CD4-positive, alpha-beta T cell treated with Interleukin-6 for 4 hours (primary cell): ENCODE measurements around the gene TST.
"Not testable (repeated sequence)": the region's sequence is repeated elsewhere in the genome, so short reads cannot be mapped to it uniquely, and the experiment has no call there.

Experiments used
- DNase-seq: peaks from one replicate; pipeline ENCODE4 v3.0.0-alpha.2; 2020; ENCODE audit warnings: mixed read lengths

Gene TST

DNA sequence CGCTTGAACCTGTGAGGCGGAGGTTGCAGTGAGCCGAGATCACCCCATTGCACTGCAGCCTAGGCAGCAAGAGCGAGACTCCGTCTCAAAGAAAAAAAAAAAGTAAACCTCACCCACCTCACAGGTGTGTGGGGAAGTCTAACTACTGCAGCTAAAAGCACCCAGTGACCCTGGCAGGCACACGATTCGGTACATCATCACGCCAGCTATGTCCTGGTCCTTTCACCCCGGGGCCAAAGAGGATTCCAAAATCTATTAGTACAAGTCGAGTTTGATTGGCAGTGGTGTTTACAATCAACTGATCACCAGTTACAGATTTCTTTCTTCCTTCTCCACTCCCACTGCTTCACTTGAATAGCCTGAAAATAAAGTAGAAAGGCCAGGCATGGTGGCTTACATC, 6.3 kb downstream of the TST start:
- DNase-seq, result no peak

DNA sequence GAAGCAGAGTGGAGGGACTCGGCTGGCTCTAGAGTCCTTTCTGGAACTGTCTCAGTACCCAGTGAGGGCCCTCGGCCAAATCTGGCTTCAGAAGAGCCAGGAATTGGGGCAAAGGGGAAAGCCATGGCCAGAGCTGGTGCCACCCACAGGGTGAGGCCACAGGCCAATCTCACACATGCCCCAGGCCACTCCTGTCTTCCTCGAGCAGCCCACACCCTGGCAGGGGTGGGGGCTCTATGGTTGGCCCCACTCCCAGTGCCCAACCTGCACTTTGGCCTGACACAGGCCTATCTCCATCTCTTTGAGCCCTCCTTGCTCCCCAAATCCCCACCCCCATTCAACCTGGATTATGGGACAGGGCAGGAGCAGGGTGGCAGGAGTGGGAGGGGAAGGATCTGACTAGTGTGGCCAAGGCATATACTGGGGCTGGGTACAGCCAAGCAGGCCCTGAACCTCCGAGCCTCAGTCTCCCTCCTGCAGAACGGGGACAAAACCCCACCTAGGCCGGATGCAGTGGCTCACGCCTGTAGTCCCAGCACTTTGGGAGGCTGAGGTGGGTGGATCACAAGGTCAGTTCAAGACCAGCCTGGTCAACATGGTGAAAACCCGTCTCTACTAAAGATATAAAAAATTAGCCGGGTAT, 6.9 kb downstream of the TST start:
- no peak for DNase-seq

- no peak for DNase-seq
These were observed 7.8 kb downstream of the TST start for GRCh38 chr22:37011472-37011871.

- no peak for DNase-seq
These were observed 8.3 kb downstream of the TST start for GRCh38 chr22:37010976-37011375.

- no peak for DNase-seq
These were observed 9.1 kb downstream of the TST start for GRCh38 chr22:37010174-37010573.

DNA sequence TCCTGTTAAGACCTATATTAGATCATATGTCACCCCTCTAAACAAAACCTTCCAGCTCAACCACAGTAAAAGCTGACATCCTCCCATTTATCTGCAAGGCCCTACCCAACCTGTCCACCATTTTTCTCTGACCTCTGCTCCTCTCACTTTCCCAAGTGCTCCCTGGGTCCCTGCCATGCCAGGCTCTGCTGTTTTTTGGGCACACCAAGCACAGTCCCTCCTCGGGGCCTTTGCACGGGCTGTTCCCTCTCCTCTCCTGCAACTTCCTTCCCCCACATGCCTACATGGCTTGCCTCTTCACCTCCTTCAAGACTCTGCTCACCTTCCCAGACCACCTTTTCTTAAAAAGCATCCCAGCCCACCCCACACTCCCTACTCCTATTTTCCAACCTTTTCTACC, 9.8 kb downstream of the TST start:
- DNase-seq, result no peak

DNA sequence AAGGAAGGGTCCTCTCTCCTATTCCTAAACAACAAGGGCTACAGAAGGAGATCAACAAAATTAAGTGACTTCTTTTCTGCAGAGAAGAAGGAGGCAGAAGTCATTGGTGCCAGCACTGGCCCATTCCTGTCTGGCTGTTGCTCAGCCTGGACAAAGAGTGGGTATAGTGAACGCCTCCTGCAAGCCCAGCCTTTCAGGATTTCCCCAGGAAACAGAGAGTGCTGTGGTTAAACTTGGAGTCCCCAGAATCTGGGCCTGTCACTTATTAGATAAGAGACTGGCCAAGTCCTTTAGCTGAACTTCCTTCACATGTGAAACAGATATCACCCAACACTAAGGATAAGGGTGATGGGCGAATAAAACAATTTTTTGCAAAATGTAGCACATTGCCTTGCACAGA, 10.9 kb downstream of the TST start:
- no peak for DNase-seq

- DNase-seq, result no peak
These were observed 11.6 kb downstream of the TST start for GRCh38 chr22:37007651-37008050.

DNA sequence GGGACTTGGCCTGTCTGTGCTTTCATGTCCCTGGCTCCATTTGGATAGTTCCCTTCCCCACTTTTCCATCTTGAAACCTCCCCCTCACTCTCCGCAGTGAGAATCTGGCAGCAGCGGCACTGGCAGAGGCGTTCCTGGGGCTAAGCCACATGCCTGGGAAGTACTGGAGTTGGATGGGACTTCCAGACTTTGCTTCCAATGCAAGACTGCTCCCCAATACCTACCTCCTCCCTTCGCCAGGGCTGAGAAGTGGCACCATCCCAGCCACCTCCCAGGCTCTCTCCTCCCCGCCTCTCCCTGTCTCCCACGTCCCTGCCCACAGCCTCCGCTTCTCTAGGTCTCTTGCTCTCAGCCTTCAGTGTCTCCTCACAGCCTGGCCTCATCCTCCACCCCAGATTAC, 16.6 kb downstream of the TST start:
- no peak for DNase-seq

- DNase-seq, result no peak
These were observed 17.4 kb downstream of the TST start for GRCh38 chr22:37001826-37002225.

- no peak for DNase-seq
These were observed 18.3 kb downstream of the TST start for GRCh38 chr22:37000676-37001534.

DNA sequence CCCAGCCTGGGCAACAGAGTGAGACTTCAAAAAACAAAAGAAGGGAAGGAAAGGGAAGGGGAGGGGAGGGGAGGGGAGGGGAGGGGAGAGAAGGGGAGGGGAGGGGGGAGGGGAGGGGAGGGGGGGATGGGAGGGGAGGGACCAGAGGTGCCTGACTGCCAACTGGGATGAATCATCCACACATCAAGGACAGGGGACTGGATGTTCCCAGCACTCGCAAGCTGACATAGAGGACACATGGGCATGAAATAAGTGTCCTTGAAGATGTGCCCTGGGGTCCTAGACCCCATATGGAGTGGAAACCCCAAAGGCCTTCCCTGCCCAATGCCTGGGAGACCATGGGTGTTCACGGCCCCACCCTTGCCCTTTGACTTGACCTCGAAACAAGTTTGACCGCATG, 19.8 kb downstream of the TST start:
- DNase-seq, result no peak

DNA sequence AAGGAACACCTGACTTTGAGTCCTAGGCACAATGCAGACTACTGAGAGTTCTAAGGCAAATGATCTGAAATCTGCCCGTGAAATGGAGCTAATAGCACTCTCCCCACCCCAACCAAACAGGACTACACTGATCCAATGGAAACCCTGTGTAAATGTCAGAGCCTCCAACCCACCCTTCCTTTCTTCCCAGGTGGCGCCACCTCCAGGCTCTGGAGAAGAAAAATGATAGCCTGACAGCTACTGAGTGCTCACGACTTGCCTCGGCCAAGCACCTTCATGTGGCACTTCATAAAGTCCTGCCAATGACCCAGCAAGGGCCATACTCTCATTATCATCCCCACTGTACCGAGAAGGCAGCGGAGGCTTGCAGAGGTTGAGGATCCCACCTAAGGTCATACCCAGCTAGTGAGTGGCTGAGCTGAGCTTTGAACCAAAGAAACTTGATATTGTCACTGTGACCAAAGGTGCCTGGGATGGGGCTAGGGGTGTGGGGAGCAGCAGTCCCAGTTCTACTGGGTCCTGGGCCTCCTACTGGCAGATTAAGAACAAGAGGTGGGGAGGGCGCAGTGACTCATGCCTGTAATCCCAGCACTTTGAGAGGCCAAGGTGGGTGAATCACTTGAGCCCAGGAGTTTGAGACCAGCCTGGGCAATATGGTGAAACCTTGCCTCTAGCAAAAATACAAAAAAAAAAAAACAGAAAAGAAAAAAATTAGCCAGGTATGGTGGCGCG, 20.5 kb downstream of the TST start:
- no peak for DNase-seq

DNA sequence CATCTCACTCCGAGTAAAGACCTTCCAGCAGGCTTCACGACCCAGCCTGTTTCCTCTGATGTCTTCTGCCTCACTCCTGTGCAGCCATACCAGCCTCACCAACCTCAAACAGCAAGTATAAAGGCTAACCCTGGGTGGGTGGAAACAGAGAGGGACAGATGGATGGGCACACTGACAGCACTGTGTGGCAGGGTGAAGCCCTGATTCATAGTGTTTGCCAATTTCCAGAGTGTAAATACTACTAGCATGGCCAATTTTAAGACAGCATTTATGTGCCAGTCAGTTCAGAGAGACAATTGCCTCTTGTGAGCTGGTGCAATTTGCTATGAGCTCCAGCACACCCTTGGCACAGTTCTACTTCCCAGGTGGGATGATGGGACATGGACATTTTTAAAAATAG, 21.5 kb downstream of the TST start:
- no peak for DNase-seq

DNA sequence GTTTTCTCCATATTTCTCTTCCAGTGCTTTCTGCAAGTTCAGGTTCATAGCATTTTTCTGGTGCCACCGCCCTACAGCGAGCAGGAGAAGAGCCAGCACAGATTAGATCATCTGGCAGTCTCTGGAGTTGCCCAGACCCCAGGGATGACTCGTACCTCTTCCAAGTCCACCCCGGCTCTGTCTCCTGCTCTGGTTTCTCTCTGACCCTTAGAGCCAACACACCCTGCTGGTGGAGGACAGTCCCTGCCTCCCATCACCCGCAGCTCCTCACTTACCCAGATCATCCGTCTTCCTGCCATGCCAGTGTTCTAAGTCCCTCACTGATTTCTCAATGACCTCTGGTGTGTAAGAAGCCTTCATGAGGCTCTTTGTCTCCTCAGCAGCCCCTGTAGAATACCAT, 28.0 kb downstream of the TST start:
- DNase-seq, result no peak

GRCh38 chr22:36990457-36990856, 28.8 kb downstream of the TST start:
- DNase-seq, result no peak

GRCh38 chr22:36989012-36989411, 30.2 kb downstream of the TST start:
- not testable (repeated sequence) for DNase-seq

DNA sequence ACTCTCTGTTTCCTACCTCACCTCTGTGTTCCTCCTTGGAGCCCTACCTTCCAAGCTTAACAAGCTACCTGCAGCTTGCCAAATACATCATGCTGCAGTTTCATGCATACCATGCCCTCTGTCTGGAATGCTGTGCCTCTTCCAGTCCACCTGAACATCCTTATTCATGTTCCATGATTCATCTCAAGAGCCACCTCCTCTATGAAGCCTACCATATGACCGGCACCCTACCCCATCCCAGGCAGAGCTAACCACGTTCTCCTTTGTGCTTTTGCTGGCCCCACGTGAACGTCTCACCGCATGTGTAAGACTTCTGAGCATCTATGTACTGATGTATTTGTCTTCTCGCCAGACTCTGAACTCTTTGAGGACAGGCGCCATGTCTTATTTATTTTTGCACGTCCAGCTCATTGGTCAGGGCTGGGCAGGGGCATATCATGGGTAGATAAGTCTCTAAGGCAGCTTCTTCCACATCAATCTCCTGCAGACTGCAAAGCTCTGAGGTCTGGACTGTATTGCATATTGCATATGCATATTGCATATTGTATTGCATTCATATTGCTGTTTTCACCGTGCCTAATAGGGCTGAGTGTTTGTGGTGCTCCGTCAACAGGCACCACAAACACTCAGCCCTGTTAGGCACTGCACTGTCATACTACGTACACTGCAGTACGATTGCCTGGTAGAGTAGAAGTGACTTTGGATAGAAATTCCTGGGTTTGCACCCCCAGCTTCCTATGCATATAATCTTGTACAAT, 31.0 kb downstream of the TST start:
- DNase-seq, result no peak

GRCh38 chr22:36986242-36986821, 32.9 kb downstream of the TST start:
- peak; percentile 25 for DNase-seq

GRCh38 chr22:36985211-36985889, 33.9 kb downstream of the TST start:
- no peak for DNase-seq

GRCh38 chr22:36982136-36982535, 37.1 kb downstream of the TST start:
- DNase-seq, result no peak

- no peak for DNase-seq
These were observed 37.9 kb downstream of the TST start for GRCh38 chr22:36981247-36981775.
